Stimulated activated CD8-positive, alpha-beta memory T cell treated with anti-CD3 and anti-CD28 coated beads, Interleukin-7, amount 100 ng/mL, for 1 hour (primary cell): ENCODE measurements around the gene LRRC4B.
"Not testable (repeated sequence)": the region's sequence is repeated elsewhere in the genome, so short reads cannot be mapped to it uniquely, and the experiment has no call there.

ENCODE experiments used
- DNase-seq, 2 donors: peaks; one replicate each; pipeline ENCODE4 v3.0.0-alpha.2; 2020; ENCODE audit warnings: low read depth in 2 of 2

LRRC4B gene

GRCh38 chr19:50553134-50553703 is 15.0 kb downstream of the LRRC4B start:
- DNase-seq: no peak

- no peak for DNase-seq
These were observed 15.7 kb downstream of the LRRC4B start for GRCh38 chr19:50552540-50552939.

- DNase-seq: no peak
These were observed 16.5 kb downstream of the LRRC4B start for GRCh38 chr19:50551715-50552187.

GRCh38 chr19:50551034-50551714 is 17.1 kb downstream of the LRRC4B start:
- no peak for DNase-seq

- DNase-seq: no peak
These were observed 17.7 kb downstream of the LRRC4B start for GRCh38 chr19:50550594-50550966.

GRCh38 chr19:50549927-50550593 is 18.2 kb downstream of the LRRC4B start:
- DNase-seq: no peak

GRCh38 chr19:50549059-50549926 is 18.9 kb downstream of the LRRC4B start:
- DNase-seq: no peak

GRCh38 chr19:50548191-50549058 is 19.8 kb downstream of the LRRC4B start:
- DNase-seq: no peak

- DNase-seq: no peak
These were observed 20.6 kb downstream of the LRRC4B start for GRCh38 chr19:50547385-50548190.

GRCh38 chr19:50546527-50547221 is 21.6 kb downstream of the LRRC4B start:
- DNase-seq: no peak

GRCh38 chr19:50542943-50543342 is 25.3 kb downstream of the LRRC4B start:
- no peak for DNase-seq

GRCh38 chr19:50537769-50538230 is 30.4 kb downstream of the LRRC4B start:
- DNase-seq: peak in 1 of 2 donors; percentile 37

- no peak for DNase-seq
These were observed 30.9 kb downstream of the LRRC4B start for GRCh38 chr19:50537306-50537685.

- DNase-seq: no peak
These were observed 31.5 kb downstream of the LRRC4B start for GRCh38 chr19:50536662-50537305.

- DNase-seq: no peak
These were observed 32.5 kb downstream of the LRRC4B start for GRCh38 chr19:50535672-50536187.

- DNase-seq: no peak
These were observed 33.8 kb downstream of the LRRC4B start for GRCh38 chr19:50534478-50534877.

- DNase-seq: no peak
These were observed 35.3 kb downstream of the LRRC4B start for GRCh38 chr19:50532952-50533351.

GRCh38 chr19:50531171-50531612 is 37.0 kb downstream of the LRRC4B start:
- no peak for DNase-seq

GRCh38 chr19:50528052-50528451 is 40.2 kb downstream of the LRRC4B start:
- not testable (repeated sequence) for DNase-seq
